Immature natural killer cell (primary cell): ENCODE measurements around the gene PDGFB. TPM values are rescaled to one million over a fixed set of nuclear protein-coding genes. Genes with fewer than 3 reads are reported as not detected.

Experiments used
- DNase-seq, 3 donors: peaks; one replicate each; pipeline ENCODE4 v3.0.0; 2022; ENCODE audit warnings: mixed read lengths in 1 of 3
- H3K27ac Mint-ChIP-seq, 6 donors: one replicate each; pipeline ENCODE4 v1.8.0; 2020; ENCODE audit warnings: mixed read lengths in 6 of 6, mild to moderate bottlenecking in 5 of 6, inconsistent platforms in 4 of 6, moderate library complexity in 3 of 6
- H3K27me3 Mint-ChIP-seq, 3 donors: one replicate each; pipeline ENCODE4 v1.8.0; 2020 to 2021; ENCODE audit warnings: low read depth in 3 of 3, mild to moderate bottlenecking in 3 of 3, mixed read lengths in 3 of 3, moderate library complexity in 3 of 3, inconsistent platforms in 1 of 3
- H3K36me3 Mint-ChIP-seq, 3 donors: one replicate each; pipeline ENCODE4 v1.8.0; 2020; ENCODE audit warnings: mixed read lengths in 3 of 3, inconsistent platforms in 2 of 3, mild to moderate bottlenecking in 2 of 3
- H3K4me1 Mint-ChIP-seq, 2 donors: one replicate each; pipeline ENCODE4 v1.8.0; 2020; ENCODE audit warnings: inconsistent platforms in 2 of 2, mild to moderate bottlenecking in 2 of 2, mixed read lengths in 2 of 2, moderate library complexity in 1 of 2
- H3K4me3 Mint-ChIP-seq, 5 donors: one replicate each; pipeline ENCODE4 v1.8.0; 2020; ENCODE audit warnings: mild to moderate bottlenecking in 5 of 5, mixed read lengths in 5 of 5, inconsistent platforms in 3 of 5, moderate library complexity in 3 of 5
- H3K9me3 Mint-ChIP-seq, 6 donors: one replicate each; pipeline ENCODE4 v1.8.0; 2020; ENCODE audit warnings: mild to moderate bottlenecking in 6 of 6, mixed read lengths in 6 of 6, inconsistent platforms in 4 of 6, moderate library complexity in 3 of 6
- polyA plus RNA-seq, 3 donors: library from polyadenylated mRNA; unstranded; fragments of 300-500 nt; fragmentation: Illumina TruSeq; gene quantifications; one replicate each; pipeline ENCODE4 v1.2.3, GENCODE V29; 2021

Gene PDGFB
- polyA plus RNA-seq, 3 donors from 2014 or later: 0.58 to 0.61 TPM; not detected in 1

GRCh38 chr22:39177456-39177775 lies 67.4 kb downstream of the PDGFB start:
- H3K4me3 Mint-ChIP-seq: peak overlapping the region in 4 of 5 donors; percentile 36 to 66 (median 45)
- peaks cover 0 to 3% (median 0%) of the 10 kb centered on the region in 6 donors for H3K9me3 Mint-ChIP-seq
- H3K27ac Mint-ChIP-seq: peak overlapping the region in 5 of 6 donors; percentile 38 to 79 (median 75)
- DNase-seq: peak in 1 of 3 donors; percentile 19
- H3K4me1 Mint-ChIP-seq: peaks cover 61 to 63% of the 10 kb centered on the region in 2 donors
- H3K27me3 Mint-ChIP-seq: peaks cover 10 to 16% (median 12%) of the 10 kb centered on the region in 3 donors
- H3K36me3 Mint-ChIP-seq: peaks cover 0 to under 1% (median 0%) of the 10 kb centered on the region in 3 donors

- Mint-ChIP-seq H3K4me1 (peaks cover 63 to 66% of the 10 kb centered on the region in 2 donors), H3K9me3 (peaks cover 0 to 3% (median 0%) of the 10 kb centered on the region in 6 donors), H3K27ac (peak overlapping the region in 5 of 6 donors; percentile 75 to 98 (median 77)), H3K36me3 (no peaks in the 10 kb centered on the region), H3K27me3 (peaks cover 10 to 17% (median 14%) of the 10 kb centered on the region in 3 donors), H3K4me3 (no peak overlapping the region)
- no peak for DNase-seq
Measured at GRCh38 chr22:39176714-39177455, 67.9 kb downstream of the PDGFB start.

GRCh38 chr22:39176143-39176713 lies 68.6 kb downstream of the PDGFB start:
- H3K9me3 Mint-ChIP-seq: peaks cover 0 to 3% (median 0%) of the 10 kb centered on the region in 6 donors
- H3K4me3 Mint-ChIP-seq: peak overlapping the region in 2 of 5 donors; percentile 8 to 60
- peak overlapping the region in 5 of 6 donors; percentile 16 to 98 (median 97) for H3K27ac Mint-ChIP-seq
- DNase-seq: no peak
- H3K4me1 Mint-ChIP-seq: peaks cover 69 to 71% of the 10 kb centered on the region in 2 donors
- H3K36me3 Mint-ChIP-seq: no peaks in the 10 kb centered on the region
- H3K27me3 Mint-ChIP-seq: peaks cover 10 to 14% (median 14%) of the 10 kb centered on the region in 3 donors

- peaks cover 10 to 18% (median 14%) of the 10 kb centered on the region in 3 donors for H3K27me3 Mint-ChIP-seq
- H3K4me1 Mint-ChIP-seq: peaks cover 76 to 77% of the 10 kb centered on the region in 2 donors
- peaks cover 0 to 3% (median 0%) of the 10 kb centered on the region in 6 donors for H3K9me3 Mint-ChIP-seq
- peak overlapping the region; percentile 13 to 80 (median 35) for H3K4me3 Mint-ChIP-seq
- no peaks in the 10 kb centered on the region for H3K36me3 Mint-ChIP-seq
- peak overlapping the region; percentile 97 to 99 (median 98) for H3K27ac Mint-ChIP-seq
- no peak for DNase-seq
Measured at GRCh38 chr22:39175353-39176142, 69.2 kb downstream of the PDGFB start.

GRCh38 chr22:39174498-39175352 lies 70.1 kb downstream of the PDGFB start:
- peak overlapping the region; percentile 75 to 87 (median 81) for H3K4me3 Mint-ChIP-seq
- H3K9me3 Mint-ChIP-seq: peaks cover 0 to 3% (median 0%) of the 10 kb centered on the region in 6 donors
- H3K4me1 Mint-ChIP-seq: peaks cover 77% of the 10 kb centered on the region in 2 donors
- peak; percentile 82 to 88 (median 87) for DNase-seq
- peak overlapping the region; percentile 97 to 99 (median 98) for H3K27ac Mint-ChIP-seq
- peaks cover 12 to 20% (median 17%) of the 10 kb centered on the region in 3 donors for H3K27me3 Mint-ChIP-seq
- no peaks in the 10 kb centered on the region for H3K36me3 Mint-ChIP-seq

- DNase-seq: peak; percentile 87 to 91 (median 90)
- Mint-ChIP-seq H3K27ac (peak overlapping the region; percentile 97 to 99 (median 98)), H3K36me3 (no peaks in the 10 kb centered on the region), H3K4me3 (peak overlapping the region; percentile 75 to 87 (median 81)), H3K4me1 (peaks cover 70 to 73% of the 10 kb centered on the region in 2 donors), H3K9me3 (peaks cover 0 to 2% (median 0%) of the 10 kb centered on the region in 6 donors), H3K27me3 (peaks cover 12 to 20% (median 19%) of the 10 kb centered on the region in 3 donors)
Measured at GRCh38 chr22:39173787-39174497, 70.8 kb downstream of the PDGFB start.

Other genes with a start within 250 kb of the PDGFB start
- gene APOBEC3C, start 230.7 kb downstream of the PDGFB start, polyA plus RNA-seq: 100 to 1,000 TPM; 242 to 468 (median 346) TPM
- 10 to 100 TPM in 2 of 3 donors, 1 to 10 TPM in 1; 3.9 to 25.3 (median 15.4) TPM for gene APOBEC3D, start 223.9 kb downstream of the PDGFB start, polyA plus RNA-seq
- 10 to 100 TPM in 2 of 3 donors, 1 to 10 TPM in 1; 9.0 to 43.0 (median 16.8) TPM for gene APOBEC3F, start 204.1 kb downstream of the PDGFB start, polyA plus RNA-seq
- gene APOBEC3G, start 167.7 kb downstream of the PDGFB start, polyA plus RNA-seq: 100 to 1,000 TPM; 494 to 885 (median 545) TPM
- 10 to 100 TPM; 16.7 to 22.2 (median 21.7) TPM for gene APOBEC3H, start 147.7 kb downstream of the PDGFB start, polyA plus RNA-seq
- 1 to 10 TPM; 4.5 to 9.6 (median 9.1) TPM for gene CBX7, start 92.3 kb downstream of the PDGFB start, polyA plus RNA-seq
- 1,000 to 10,000 TPM; 1,935 to 2,618 (median 1,953) TPM for gene RPL3, start 74.6 kb upstream of the PDGFB start, polyA plus RNA-seq
- 10 to 100 TPM; 24.5 to 49.5 (median 27.0) TPM for gene SYNGR1, start 105.0 kb upstream of the PDGFB start, polyA plus RNA-seq
- 1 to 10 TPM in 2 of 3 donors, under 1 TPM in 1; 0.89 to 3.5 (median 2.0) TPM for gene TAB1, start 154.8 kb upstream of the PDGFB start, polyA plus RNA-seq
- gene MGAT3, start 212.0 kb upstream of the PDGFB start, polyA plus RNA-seq: not detected